HG02840 (cell line): ENCODE measurements around the gene AK6.
"Not testable (repeated sequence)": the region's sequence is repeated elsewhere in the genome, so short reads cannot be mapped to it uniquely, and the experiment has no call there.

Experiments
- ATAC-seq: cut with Tn5 transposase; IDR thresholded peaks from one replicate; pipeline ENCODE4 v1.9.1; 2021; ENCODE audit warnings: mild to moderate bottlenecking, moderate library complexity, moderate number of reproducible peaks; ENCODE audit not compliant: unreplicated experiment, low FRiP score

Gene AK6

GRCh38 chr5:69369340-69370121 is at the start of gene AK6, which contains the start of the genes RAD17 and TAF9:
Gene AK6 (minus strand): TSS chr5:69369520. CDS start chr5:69369490, 30 bp downstream.
Gene RAD17 (plus strand): TSS chr5:69369818. CDS start chr5:69372209, 2,391 bp downstream.
Gene TAF9 (minus strand): TSS chr5:69369520. CDS start chr5:69365737, 3,783 bp downstream.
- ATAC-seq = peak; percentile 93

- no peak for ATAC-seq
Observed at GRCh38 chr5:69418554-69418953, 49.2 kb upstream of the AK6 start.

- no peak for ATAC-seq
Observed at GRCh38 chr5:69416699-69417098, 47.4 kb upstream of the AK6 start.

GRCh38 chr5:69416180-69416579 is 46.9 kb upstream of the AK6 start:
- no peak for ATAC-seq

- ATAC-seq = no peak
Observed at GRCh38 chr5:69415584-69415958, 46.3 kb upstream of the AK6 start.

GRCh38 chr5:69414885-69415583 is 45.7 kb upstream of the AK6 start, which contains the start of gene MARVELD2:
Gene MARVELD2 (plus strand): TSS chr5:69415116. CDS start chr5:69419386, 4,270 bp downstream.
- no peak for ATAC-seq

GRCh38 chr5:69404659-69405330 is 35.5 kb upstream of the AK6 start:
- no peak for ATAC-seq

- no peak for ATAC-seq
Observed at GRCh38 chr5:69378376-69378775, 9.1 kb upstream of the AK6 start.

GRCh38 chr5:69374911-69375446 is 5.7 kb upstream of the AK6 start:
- peak; percentile 82 for ATAC-seq

- no peak for ATAC-seq
Observed at GRCh38 chr5:69372394-69372793, 3.1 kb upstream of the AK6 start.

- ATAC-seq = not testable (repeated sequence)
Observed at GRCh38 chr5:69370335-69370734, 1.0 kb upstream of the AK6 start.

- ATAC-seq = peak; percentile 35
Observed at GRCh38 chr5:69368458-69369339, 621 bp downstream of the AK6 start.

- no peak for ATAC-seq
Observed at GRCh38 chr5:69367697-69368279, 1.5 kb downstream of the AK6 start.

GRCh38 chr5:69364850-69365249 is 4.5 kb downstream of the AK6 start:
- ATAC-seq = no peak

GRCh38 chr5:69364414-69364813 is 4.9 kb downstream of the AK6 start:
- no peak for ATAC-seq

GRCh38 chr5:69360442-69360841 is 8.9 kb downstream of the AK6 start:
- ATAC-seq = no peak

GRCh38 chr5:69359699-69360098 is 9.6 kb downstream of the AK6 start:
- ATAC-seq = no peak

- no peak for ATAC-seq
Observed at GRCh38 chr5:69350664-69351063, 18.7 kb downstream of the AK6 start.

GRCh38 chr5:69343083-69343482 is 26.2 kb downstream of the AK6 start:
- ATAC-seq = no peak
